ENCODE results near the gene RAPGEF2.

DNA sequence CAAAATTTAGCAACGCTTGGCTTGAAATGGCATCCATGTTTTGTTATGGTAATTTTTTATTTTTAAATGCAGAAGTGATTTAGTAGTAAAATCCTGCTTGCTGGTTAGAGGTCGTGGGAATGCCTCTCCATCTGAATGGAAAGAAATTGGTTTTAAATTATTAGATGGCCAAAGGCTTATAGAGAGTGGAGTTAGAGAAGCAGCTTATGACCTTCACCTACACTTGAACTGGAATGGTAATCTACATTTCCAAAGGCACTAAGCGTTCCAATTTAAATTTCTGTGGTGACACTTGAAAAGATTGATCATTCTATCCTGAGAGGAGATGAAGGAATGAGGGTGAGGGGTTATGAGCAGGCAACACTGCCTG, 280.7 kb downstream of the RAPGEF2 start:
- no peak for TF ChIP-seq POLR2AphosphoS5 (IDR thresholded peaks at IDR 0.05)
- TF ChIP-seq, protein P1, sequence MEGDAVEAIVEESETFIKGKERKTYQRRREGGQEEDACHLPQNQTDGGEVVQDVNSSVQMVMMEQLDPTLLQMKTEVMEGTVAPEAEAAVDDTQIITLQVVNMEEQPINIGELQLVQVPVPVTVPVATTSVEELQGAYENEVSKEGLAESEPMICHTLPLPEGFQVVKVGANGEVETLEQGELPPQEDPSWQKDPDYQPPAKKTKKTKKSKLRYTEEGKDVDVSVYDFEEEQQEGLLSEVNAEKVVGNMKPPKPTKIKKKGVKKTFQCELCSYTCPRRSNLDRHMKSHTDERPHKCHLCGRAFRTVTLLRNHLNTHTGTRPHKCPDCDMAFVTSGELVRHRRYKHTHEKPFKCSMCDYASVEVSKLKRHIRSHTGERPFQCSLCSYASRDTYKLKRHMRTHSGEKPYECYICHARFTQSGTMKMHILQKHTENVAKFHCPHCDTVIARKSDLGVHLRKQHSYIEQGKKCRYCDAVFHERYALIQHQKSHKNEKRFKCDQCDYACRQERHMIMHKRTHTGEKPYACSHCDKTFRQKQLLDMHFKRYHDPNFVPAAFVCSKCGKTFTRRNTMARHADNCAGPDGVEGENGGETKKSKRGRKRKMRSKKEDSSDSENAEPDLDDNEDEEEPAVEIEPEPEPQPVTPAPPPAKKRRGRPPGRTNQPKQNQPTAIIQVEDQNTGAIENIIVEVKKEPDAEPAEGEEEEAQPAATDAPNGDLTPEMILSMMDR (IDR thresholded peaks at IDR 0.05) = no peak

All from breast epithelium (tissue), 3 donors.